Measurements from ENCODE around the gene CREG2.
"Not testable (repeated sequence)": the region's sequence is repeated elsewhere in the genome, so short reads cannot be mapped to it uniquely, and the experiment has no call there.

CREG2 gene

DNA sequence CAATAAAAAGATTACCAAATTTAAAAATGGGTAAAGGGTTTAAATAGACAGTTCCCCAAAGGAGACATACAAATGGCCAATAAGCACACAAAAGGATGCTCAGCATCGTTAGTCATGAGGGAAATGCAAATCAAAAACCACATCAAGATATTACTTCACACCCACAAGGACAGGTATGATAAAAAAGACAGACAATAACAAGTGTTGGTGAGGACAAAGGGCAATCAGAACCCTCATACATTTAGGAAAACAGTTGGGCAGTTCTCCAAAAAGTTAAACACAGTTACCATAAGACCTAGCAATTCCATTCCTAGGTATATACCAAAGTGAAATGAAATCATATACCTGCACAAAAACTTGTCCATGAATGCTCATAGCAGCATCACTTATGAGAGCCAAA lies 14.5 kb downstream of the CREG2 start:
- no peak for DNase-seq (ENCODE audit: low spot score)

DNA sequence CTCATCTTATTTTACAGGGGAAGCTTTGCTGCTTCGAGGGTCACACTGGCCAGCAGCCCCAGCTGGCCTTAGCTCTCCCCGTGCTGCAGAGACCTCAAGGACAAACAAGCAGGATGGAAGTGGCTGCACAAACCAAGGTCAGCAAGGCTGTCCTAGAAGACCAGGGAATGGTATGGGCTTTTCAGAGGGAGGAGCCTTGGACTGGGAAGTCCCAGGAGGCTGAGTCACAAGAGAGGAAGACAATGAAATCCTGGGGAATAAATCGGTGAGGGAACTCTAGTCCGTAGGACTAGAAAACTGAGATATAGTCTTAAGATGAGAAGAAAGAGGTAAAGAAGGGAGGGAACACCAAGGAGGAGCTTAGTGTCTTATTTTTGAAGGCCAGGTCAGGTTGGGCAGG lies 15.7 kb downstream of the CREG2 start:
- no peak for DNase-seq (ENCODE audit: low spot score)

DNA sequence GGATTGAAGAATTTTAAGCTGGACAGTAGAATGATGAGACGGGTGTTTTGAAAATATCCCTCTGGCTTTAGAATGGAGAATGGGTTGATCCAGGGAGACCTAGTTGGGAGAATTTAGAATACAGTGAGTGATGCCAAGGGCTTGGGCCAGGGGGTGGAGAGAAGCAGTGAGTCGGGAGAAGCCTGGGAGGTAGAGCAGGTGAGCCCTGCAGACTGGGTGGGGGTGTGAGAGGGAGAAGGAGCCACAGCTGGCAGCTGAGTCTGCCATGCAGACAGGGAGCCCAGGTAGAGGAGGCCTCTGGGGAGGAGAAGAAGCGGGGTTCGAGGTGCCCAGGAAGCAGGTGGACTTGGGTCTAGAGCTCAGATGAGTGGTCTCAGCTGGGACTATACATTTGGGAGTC lies 18.2 kb downstream of the CREG2 start:
- DNase-seq (ENCODE audit: low spot score), result no peak

DNA sequence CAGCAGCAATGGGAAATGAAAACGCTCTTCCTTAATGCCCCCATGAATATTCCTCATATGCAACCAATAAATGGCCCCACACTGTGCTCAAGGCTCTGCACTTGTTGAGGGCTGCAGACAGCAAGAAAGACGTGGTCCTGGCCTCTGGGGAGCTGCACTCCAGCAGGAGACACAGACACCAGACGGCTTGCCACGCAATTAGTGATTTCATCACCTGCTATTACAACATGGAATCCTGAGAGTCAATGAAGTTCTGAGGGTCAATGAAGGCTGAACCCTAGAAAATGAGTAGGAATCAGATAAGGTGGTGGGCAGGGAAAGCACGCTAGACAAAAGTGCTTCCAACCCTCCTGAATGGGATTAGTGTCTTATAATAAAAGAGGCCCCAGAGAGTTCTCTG lies 18.9 kb downstream of the CREG2 start:
- DNase-seq (ENCODE audit: low spot score), result no peak

DNA sequence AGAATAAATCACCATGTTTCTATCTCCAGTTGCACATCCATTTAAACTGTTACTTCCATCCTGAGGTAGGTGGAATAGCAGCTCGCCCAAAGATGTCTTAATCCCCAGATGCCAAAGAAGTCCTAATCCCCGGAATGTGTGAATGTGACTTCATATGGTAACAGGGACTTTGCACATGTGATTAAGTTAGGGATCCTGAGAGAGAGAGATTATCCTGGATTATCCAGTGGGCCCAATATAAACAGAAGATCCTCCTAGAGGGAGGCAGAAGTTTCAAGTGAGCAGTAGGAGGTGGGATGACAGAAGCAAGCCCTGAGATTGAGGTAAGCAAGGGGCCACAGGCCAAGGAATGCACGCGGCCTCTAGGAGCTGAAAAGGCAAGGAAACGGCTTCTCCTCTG lies 19.8 kb downstream of the CREG2 start:
- no peak for DNase-seq (ENCODE audit: low spot score)

DNA sequence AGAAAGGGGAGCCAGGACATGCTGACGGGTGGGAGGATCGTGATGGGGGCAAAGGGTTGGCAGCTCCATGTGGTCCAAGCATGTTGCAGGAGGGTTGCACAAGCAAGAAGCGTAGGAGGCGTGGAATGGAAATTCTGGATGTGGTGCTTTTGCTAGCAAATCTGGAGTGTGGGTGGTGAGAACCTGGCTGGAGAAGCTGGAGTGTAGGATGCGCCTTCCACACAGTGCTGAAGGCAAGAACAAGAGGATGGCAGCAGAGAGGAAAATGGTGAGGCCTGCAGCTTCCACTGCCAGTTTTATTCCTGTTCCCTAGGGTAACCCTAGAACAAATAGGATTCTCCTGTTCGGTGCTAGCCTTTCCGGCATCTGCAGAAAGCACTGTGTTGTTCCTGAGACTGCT lies 22.4 kb downstream of the CREG2 start:
- DNase-seq (ENCODE audit: low spot score), result no peak

DNA sequence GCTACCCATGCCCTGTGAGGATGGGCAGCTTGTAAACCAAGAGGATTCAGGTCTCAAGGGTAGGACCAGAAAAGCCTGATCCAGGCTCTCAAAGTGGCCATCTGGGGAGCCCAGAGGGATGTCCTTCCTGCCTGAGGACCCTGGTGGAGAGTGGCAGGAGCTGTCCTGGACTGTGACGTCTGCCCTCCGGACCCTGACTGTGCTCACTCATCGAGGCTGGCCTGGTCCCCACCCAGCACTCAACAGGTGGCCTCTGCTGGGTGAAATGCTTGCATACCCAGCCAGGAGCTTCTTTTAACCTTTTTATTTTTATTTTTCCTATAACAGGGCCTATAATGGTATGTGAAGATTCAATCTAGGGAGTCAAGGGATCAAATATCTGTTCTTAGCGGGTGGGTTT lies 24.5 kb downstream of the CREG2 start:
- no peak for DNase-seq (ENCODE audit: low spot score)

DNA sequence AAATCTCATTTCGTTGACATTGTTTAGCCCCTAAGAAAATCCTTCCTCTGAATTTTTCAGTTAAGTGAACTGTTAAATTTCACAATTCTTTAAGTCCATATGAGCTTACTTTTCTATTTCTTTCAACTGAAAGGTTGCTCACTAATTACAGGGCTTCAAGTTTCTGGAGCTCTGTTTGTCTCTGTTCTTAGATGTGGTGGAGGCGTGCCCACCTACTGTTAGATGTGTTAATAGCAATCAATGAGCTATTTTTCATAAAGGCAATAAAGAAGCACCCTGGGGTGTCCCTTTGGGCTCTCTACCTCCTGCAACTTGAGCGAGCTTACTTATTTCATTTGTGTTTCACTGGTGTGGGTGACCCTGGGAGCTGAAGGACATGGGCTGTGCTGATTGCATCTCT lies 25.0 kb downstream of the CREG2 start:
- no peak for DNase-seq (ENCODE audit: low spot score)

DNA sequence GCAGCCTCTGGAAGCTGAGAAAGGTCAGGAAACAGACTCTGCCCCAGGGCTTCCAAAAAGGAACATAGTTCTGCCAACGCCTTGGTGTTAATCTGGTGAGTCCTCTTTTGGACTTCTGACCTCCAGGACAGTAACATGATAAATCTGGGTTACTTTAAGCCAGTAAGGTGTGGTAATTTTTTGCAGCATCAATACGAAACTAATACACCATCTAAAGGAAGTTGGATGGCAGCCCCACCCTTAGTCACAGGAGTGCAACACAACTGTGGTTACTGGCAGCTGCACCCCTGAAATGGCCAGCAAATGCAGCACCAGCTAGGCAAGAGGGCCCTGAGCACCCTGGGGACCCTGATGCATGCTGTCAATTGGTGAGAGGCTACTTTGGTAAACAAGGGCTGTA lies 25.8 kb downstream of the CREG2 start:
- no peak for DNase-seq (ENCODE audit: low spot score)

DNA sequence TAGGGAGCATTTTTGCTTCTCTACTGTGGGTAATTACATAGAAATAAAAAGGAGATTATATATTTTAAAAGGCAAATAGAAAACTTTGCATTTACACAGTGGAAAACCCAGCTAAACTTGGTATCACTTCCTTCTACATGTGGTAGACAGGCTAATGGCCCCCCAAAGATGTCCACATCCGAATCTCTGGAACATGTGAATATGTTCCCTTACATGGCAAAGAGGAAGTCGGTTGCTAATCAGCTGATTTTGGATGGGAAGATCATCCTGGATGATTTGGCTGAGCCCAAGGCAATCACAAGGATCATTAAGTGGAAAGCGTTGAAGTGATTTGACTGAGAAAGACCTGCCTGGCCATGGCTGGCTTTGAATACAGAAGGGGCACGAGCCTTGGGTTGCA lies 26.2 kb downstream of the CREG2 start:
- DNase-seq (ENCODE audit: low spot score), result no peak

DNA sequence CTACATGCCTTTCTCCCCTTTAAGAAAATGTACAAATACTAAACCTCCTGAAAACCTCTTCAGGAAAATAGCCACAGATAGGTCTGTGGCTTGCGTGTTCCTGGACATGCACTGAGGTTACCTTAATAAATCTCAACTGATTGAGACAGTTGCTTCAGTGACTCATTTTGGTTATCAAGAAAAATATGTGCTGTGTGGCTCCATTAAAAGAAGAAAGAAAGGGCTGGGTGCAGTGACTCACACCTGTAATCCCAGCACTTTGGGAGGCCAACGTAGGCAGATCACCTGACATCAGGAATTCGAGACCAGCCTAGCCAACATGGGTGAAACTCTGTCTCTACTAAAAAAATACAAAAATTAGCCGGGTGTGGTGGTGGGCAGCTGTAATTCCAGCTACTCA lies 27.1 kb downstream of the CREG2 start:
- no peak for DNase-seq (ENCODE audit: low spot score)

DNA sequence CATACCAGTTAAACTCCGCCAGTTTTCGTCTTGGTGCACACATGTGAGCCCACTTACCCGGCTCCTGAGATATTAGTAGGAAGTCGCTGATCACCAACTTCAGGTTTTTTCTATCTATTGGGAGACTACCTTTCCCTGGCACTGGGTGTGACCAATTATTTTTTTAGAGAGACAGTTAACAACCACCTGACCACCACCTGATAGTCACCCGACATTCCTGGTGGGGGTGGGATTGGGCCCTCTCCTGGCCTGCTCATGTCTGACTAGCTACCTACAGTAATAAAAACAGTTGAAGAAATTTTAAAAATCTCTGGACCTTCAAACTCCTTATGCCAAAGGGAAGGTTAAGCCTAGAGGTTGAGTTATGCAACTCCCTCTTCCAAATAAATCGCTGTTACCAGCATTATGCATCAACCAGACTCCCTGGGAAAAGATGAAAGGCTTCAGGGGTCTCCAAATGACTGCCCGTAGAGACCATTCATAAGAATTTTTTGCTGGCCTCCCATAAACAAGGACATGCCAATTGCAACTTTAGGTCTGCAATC lies 27.8 kb downstream of the CREG2 start:
- no peak for DNase-seq (ENCODE audit: low spot score)

DNA sequence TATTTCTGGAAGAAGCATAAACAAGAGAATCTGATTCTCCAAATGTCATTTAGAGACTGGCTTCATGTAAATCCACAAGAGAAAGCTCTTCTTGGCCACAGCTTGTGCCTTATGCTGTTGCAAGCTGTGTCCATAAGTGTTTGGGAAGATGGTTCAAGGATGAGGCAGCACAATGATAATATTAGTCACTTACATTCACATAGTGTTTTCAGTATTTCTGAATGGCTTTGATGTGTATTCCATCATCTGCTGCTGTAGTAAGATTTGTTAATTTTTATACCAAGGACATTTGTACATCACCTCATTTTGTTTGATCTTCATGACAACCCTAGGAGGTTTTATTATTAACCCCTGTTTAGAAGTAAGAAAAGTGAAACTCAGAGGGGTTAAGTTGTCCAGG lies 29.9 kb downstream of the CREG2 start:
- no peak for DNase-seq (ENCODE audit: low spot score)

DNA sequence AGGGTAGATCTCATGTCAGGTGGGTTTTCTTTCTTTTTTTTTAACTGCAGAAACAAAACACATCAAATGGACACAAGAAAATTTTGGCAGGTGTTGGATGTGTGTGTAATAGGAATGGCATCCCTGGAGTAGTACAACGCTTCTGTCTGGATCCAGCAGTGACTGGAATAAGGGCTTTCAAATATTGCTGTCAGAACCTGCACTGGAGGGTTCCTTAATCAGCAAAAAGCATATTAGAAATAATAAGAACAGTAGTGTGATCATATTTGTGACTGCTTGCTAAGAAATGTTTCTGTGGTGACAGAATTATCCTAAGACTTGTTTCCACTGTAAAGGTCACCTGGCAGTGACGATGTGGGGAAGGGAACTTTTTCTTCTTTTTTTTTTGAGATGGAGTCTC lies 30.8 kb downstream of the CREG2 start:
- DNase-seq (ENCODE audit: low spot score), result no peak

DNA sequence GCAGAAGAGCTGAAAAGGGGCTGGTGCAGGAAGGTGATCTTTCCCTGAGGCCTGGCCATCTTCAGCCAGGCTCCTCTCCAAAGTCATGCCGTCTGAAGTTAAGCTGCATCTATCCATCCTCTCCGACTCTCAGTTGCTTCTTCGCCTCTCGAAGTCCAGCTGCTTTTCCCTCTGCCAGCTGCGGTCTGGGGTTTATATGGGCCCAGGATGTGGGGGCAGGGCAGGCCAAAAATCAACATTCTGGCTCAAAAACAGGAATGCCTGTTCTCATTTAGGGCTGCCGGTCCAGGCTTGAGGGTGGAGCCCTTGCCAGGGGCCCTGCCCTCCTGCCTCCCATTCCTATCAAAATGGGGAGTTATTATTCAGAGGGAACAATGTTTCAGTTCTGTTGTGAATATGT lies 31.2 kb downstream of the CREG2 start:
- no peak for DNase-seq (ENCODE audit: low spot score)

DNA sequence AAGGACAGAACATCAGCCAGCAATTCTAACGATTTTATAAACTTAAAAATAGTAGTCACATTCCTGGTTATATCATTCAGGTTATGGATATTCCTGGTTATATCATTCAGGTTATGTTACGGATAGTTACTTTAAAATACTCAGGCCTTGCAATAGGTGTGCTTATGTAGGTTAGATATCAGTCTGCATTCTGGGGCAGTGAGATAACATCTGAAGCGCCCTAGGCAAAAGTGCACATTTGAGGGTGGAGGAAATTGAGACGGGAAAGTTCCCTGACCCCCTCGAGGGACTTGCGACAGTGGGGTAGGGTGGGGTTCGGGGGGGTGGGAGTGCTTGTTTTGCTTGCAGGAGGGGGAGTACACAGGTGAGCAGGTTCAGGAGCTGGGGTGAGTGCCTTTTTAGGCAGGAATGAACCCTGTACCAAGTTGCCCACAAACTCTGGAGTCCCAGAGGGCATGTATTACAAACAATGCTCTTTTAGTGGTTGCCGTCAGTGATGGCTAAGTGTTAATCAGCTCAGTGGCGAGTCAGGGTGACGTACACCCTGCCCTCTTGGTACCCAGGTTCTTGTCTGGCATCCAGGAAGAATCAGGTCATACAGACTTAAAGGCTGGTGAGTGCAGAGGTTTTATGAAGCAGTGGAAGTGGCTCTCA lies 31.8 kb downstream of the CREG2 start:
- DNase-seq (ENCODE audit: low spot score), result no peak

DNA sequence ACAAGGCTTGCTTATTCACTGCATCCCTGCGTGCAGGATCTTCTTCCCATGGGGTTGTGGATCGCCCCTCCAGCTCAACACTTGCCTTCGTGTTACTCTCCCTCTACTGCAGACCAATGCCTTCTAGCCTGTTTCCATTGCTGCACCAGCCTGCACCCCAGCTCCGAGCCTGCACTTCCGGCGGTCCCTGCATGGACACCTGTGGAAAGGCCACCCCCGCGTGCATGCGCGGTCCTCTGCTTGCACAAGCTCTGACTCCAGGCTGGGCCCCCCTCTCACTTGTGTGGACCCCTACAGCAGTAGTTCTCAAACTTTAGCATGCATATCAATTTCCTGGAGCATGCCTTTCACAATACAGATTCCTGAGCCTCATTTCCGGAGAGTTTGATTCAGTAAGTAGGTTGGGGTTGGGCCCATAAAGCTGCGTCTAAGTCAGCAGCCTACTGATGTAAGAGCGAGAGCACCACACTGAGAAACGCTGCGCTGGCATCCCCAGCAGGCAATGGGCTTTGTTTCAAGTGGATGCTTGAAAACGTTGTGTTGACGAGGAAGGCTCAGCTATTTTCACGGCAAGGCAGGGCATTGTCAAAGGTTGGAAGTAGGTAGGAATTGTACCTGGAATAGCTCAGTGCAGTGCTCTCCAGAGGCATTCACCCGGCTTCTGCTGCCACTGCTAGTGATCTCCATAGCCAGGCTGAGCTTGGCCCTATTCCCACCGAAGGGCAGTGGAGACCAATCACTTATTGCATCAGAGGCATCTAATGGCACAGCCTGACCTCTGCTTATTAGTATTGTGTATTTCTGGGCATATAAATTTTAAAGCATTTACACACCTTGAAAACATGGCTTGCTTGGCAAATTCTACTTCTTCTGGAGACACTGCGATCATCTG lies 32.6 kb downstream of the CREG2 start:
- DNase-seq (ENCODE audit: low spot score), result no peak

DNA sequence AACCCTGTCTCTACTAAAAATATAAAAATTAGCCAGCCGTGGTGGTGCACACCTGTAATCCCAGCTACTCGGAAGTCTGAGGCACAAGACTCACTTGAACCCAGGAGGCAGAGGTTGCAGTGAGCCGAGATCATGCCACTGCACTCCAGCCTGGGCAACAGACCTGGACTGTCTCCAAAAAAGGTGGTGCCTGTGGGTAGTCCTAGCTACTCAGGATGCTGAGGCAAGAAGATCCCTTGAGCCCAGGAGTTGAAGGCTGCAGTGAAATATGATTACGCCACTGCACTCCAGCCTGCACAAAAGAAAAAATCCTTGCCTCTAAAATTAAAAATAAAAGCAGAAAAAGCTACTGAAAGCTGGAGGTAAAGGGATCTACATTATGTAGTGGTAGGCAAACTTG lies 34.7 kb downstream of the CREG2 start:
- DNase-seq (ENCODE audit: low spot score), result not testable (repeated sequence)

DNA sequence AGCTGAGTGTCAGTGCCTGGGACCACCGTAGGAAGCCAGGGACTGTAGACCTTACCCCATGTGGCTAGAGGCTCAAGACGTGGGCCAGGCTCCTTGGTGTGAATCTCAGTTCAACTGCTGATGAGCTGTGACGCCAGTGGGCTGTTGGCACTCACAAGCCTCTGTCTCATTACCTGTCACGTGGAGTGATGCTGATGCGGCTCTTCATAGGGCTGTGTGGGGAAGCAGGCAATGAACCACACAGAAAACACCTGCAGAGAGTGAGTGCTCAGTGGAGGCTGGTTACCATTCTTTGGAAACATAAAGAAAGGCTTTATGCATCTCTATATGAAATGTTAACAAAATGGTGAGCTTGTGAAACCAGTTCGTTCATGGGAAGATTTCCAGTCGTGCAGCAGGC lies 36.1 kb downstream of the CREG2 start:
- DNase-seq (ENCODE audit: low spot score), result no peak

DNA sequence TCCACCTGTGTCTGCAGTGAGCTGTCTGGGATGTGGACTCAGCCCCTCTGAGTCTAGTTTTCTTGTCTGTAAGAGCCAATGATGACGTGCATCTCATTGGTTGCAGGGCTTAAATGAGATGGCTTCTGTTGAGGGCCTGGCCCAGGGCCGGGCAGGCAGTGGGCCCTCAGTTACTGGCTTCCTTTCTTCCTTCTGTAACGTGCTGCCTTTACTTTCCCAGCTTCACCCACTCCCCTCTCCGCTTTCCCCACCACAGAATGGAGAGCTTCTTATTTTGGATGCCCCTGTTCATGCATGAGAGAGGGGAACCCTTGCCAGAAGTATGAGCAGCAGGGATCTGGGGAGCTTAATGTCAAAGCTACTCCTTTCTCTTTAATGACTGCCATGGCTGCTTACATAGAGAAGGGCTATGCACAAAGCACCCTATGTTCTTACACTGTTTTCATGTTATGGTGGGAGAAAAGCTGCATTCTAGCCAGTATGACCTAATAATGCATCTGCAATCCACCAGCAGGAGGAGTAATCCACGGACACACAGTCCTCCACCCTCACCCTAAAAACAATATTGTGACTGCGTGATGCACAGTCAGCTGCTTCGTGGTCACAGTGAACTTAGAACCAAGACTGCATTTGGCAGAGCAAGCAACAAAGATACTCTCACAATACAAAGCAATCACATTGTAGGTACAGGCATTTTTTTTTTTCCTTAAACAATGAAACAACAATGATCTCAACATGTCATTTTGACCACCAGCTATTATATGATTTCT lies 37.2 kb downstream of the CREG2 start:
- peak; percentile 83 for DNase-seq (ENCODE audit: low spot score)

DNA sequence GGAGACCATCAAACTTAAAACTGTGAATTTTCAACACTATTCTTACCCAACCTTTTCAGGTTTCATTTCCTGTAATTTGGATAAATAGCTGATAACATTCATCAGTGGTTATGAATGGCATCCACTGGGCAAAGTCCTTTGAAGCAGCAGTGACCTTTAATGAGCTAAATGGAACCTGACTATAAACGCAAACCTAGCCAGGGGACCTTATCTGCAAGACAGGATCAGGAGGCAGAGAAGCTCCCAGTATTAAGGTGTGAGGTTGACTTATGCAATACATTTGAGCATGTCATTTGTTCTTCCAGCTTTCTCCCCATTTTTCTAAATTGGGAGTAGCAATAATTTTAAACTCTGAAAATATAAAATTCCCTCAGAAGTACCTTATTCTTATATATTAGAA lies 38.4 kb downstream of the CREG2 start:
- DNase-seq (ENCODE audit: low spot score), result no peak

DNA sequence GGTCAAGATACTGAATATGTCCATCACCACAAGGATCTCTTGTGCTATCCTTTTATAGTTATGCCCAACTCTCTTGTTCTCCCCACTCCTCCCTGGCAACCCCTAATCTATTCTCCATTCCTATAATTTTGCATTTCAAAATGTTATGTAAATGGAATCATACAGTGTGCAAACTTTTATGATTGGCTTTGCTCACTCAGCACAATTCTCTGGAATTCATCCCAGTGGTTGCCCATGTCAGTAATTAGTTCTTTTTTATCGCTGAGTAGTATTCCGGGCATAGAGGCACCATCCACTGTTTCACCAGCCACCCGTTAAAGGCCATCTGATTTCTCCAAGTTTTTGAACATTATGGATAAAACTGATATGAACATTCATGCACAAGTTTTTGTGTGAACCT lies 40.4 kb downstream of the CREG2 start:
- DNase-seq (ENCODE audit: low spot score), result no peak

DNA sequence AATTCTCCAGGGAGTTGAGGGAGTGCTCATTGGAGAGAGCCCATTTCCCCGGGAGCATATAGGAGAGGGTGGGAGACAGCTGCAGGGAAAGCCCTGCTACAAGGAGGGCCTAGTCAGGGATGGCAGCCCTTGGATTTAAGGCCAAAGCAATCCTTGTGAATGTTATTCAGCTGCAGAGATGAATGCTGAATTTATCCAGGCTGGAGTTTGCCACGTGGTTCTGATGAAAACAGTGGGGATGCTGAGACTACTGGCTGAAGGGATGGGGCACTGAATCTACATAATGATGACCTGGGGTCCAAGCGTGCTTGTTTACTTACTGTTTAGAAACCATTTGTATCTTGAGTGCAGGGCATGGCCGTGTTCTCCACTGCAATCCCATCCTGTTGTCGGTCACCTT lies 43.2 kb downstream of the CREG2 start:
- DNase-seq (ENCODE audit: low spot score), result peak; percentile 79

All from globus pallidus (tissue), 1 donor.